CD14-positive monocyte (primary cell): ENCODE results near the gene PITPNM1. TPM values are rescaled to one million over a fixed set of nuclear protein-coding genes. Genes with fewer than 3 reads are reported as not detected.

Source experiments
- DNase-seq, 3 donors: peaks; one replicate each; pipeline ENCODE4 v3.0.0-alpha.2; 2011 to 2022
- H2AFZ ChIP-seq: 2 replicates; pipeline ENCODE4 v1.6.0; 2012; ENCODE audit warnings: mild to moderate bottlenecking, low read depth, low read length, inconsistent platforms; ENCODE audit not compliant: insufficient read depth, poor library complexity, severe bottlenecking
- H3K27ac ChIP-seq, 2 donors: 1 replicate in 1 of 2; 2 replicates in 1 of 2; pipeline ENCODE4 v1.5.1; 2012 to 2013; ENCODE audit warnings: low read length in 2 of 2, control low read depth in 1 of 2, inconsistent platforms in 1 of 2, low read depth in 1 of 2, mild to moderate bottlenecking in 1 of 2
- H3K27me3 ChIP-seq, 2 donors: one replicate each; pipeline versions ENCODE4 v1.6.0 to v1.6.1; 2011 to 2013; ENCODE audit warnings: low read length in 2 of 2; ENCODE audit not compliant: control insufficient read depth in 2 of 2, insufficient read depth in 2 of 2
- H3K36me3 ChIP-seq, 2 donors: replicated peaks in 1 of 2; 1 replicate in 1 of 2; 2 replicates in 1 of 2; pipeline versions ENCODE4 v1.5.1 to v1.6.1; 2012 to 2013; ENCODE audit warnings: low read length in 2 of 2, control low read depth in 1 of 2, inconsistent platforms in 1 of 2, mild to moderate bottlenecking in 1 of 2; ENCODE audit not compliant: insufficient read depth in 2 of 2, control insufficient read depth in 1 of 2
- H3K4me1 ChIP-seq, 2 donors: 1 replicate in 1 of 2; 2 replicates in 1 of 2; pipeline versions ENCODE4 v1.5.1 to v1.6.1; 2012 to 2013; ENCODE audit warnings: low read length in 2 of 2, control low read depth in 1 of 2, inconsistent platforms in 1 of 2, mild to moderate bottlenecking in 1 of 2, moderate library complexity in 1 of 2; ENCODE audit not compliant: insufficient read depth in 2 of 2, control insufficient read depth in 1 of 2
- H3K4me2 ChIP-seq: replicated peaks from 2 replicates; pipeline ENCODE3; 2012; ENCODE audit warnings: low read length, moderate library complexity, mild to moderate bottlenecking; ENCODE audit not compliant: poor library complexity, severe bottlenecking; ENCODE audit errors: extremely low read depth
- H3K4me3 ChIP-seq, 3 experiments: fragments of 200-600 bp in 1 of 3; sonication (generic) in 1 of 3; replicated peaks in 1 of 3; 1 replicate in 2 of 3; 2 replicates in 1 of 3; pipeline ENCODE4 v1.5.1; 2011 to 2013; ENCODE audit warnings: low read length in 3 of 3, mild to moderate bottlenecking in 3 of 3, control low read depth in 2 of 3, low read depth in 2 of 3, inconsistent platforms in 1 of 3, moderate library complexity in 1 of 3
- H3K79me2 ChIP-seq: 2 replicates; pipeline ENCODE4 v1.6.0; 2012; ENCODE audit warnings: mild to moderate bottlenecking, control low read depth, inconsistent platforms, low read length, moderate library complexity; ENCODE audit not compliant: insufficient read depth
- H3K9ac ChIP-seq: 2 replicates; pipeline ENCODE4 v1.6.0; 2017; ENCODE audit warnings: low read length, mild to moderate bottlenecking; ENCODE audit not compliant: insufficient read depth, poor library complexity, severe bottlenecking
- H3K9me3 ChIP-seq, 2 donors: replicated peaks in 1 of 2; 1 replicate in 1 of 2; 2 replicates in 1 of 2; pipeline versions ENCODE4 v1.5.1 to v1.6.1; 2012 to 2013; ENCODE audit warnings: low read length in 2 of 2, control low read depth in 1 of 2; ENCODE audit not compliant: control insufficient read depth in 1 of 2, insufficient read depth in 1 of 2
- H4K20me1 ChIP-seq: 2 replicates; pipeline ENCODE4 v1.6.0; 2012; ENCODE audit warnings: mild to moderate bottlenecking, low read length, control low read depth, moderate library complexity; ENCODE audit not compliant: insufficient read depth
- H3K27ac Mint-ChIP-seq, 7 donors: one replicate each; pipeline ENCODE4 v1.8.0; 2020; ENCODE audit warnings: mild to moderate bottlenecking in 7 of 7, mixed read lengths in 7 of 7, moderate library complexity in 6 of 7, inconsistent platforms in 2 of 7
- H3K27me3 Mint-ChIP-seq, 3 donors: one replicate each; pipeline ENCODE4 v1.8.0; 2021 to 2022; ENCODE audit warnings: low read depth in 3 of 3, mild to moderate bottlenecking in 3 of 3, mixed read lengths in 3 of 3, moderate library complexity in 3 of 3, inconsistent platforms in 1 of 3
- H3K36me3 Mint-ChIP-seq, 2 donors: one replicate each; pipeline ENCODE4 v1.8.0; 2020; ENCODE audit warnings: mixed read lengths in 2 of 2, inconsistent platforms in 1 of 2, mild to moderate bottlenecking in 1 of 2
- H3K4me1 Mint-ChIP-seq: one replicate; pipeline ENCODE4 v1.8.0; 2020; ENCODE audit warnings: mild to moderate bottlenecking, mixed read lengths
- H3K4me3 Mint-ChIP-seq, 2 donors: one replicate each; pipeline ENCODE4 v1.8.0; 2020; ENCODE audit warnings: mild to moderate bottlenecking in 2 of 2, mixed read lengths in 2 of 2, moderate library complexity in 1 of 2
- H3K9me3 Mint-ChIP-seq, 7 donors: one replicate each; pipeline ENCODE4 v1.8.0; 2020 to 2022; ENCODE audit warnings: mixed read lengths in 7 of 7, mild to moderate bottlenecking in 6 of 7, moderate library complexity in 6 of 7, inconsistent platforms in 2 of 7
- CTCF ChIP-seq: fragments of 200-600 bp; IDR thresholded peaks from one replicate; pipeline ENCODE4 v1.8.0; 2022; ENCODE audit warnings: antibody characterized with exemption, mild to moderate bottlenecking
- WGBS: methylation state at CpG from one replicate; pipeline ENCODE4 v1.1.5; 2013; ENCODE audit warnings: missing lambda C conversion rate; ENCODE audit not compliant: insufficient coverage; 5-methylcytosine and 5-hydroxymethylcytosine counted together
- intact Hi-C, 2 donors: fragments of 100-400 bp; cut with micrococcal nuclease; formaldehyde crosslinking; loops; one replicate each; pipeline versions ENCODE4 v1.15.0 to v1.15.1; 2023
- polyA plus RNA-seq, 3 donors: library from polyadenylated mRNA; depleted of rRNA in 1 of 3; unstranded in 2 of 3; stranded (reverse) in 1 of 3; fragments of 300-500 nt in 2 of 3; fragments of >200 nt in 1 of 3; fragmentation: Illumina TruSeq in 2 of 3; gene quantifications; 1 replicate in 2 of 3; 2 replicates in 1 of 3; pipeline ENCODE4 v1.2.3, GENCODE V29; 2012 to 2021

The PITPNM1 gene
- polyA plus RNA-seq, 3 donors = 11.7 to 122 (median 22.2) TPM

DNA sequence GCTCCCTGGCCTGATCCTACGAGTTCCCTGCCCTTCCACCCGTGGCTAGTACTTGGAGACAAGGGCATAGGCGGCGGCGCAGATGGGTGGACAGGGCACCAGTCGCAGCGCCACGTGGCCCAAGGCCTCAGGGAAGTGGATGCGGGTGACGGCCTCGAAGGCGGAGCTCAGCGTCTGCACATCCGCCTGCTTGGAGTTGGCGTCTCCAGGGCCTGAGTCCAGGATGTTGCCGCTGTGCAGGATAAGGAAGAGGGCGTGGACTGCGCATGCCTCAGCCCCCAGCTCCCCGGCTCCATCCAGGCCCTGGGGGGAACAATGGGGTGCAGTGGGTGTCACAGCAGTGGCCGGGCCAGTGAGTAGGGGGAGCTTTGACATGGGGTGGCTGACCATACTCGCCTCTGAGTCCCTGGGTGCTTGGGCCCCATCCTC lies 6.6 kb downstream of the PITPNM1 start:
- Mint-ChIP-seq H3K4me3 (no peak overlapping the region), H3K27me3 (no peaks in the 10 kb centered on the region), H3K9me3 (peaks cover 0 to 1% (median 0%) of the 10 kb centered on the region in 7 donors), H3K36me3 (peaks cover 73 to 96% of the 10 kb centered on the region in 2 donors), H3K27ac (no peak overlapping the region), H3K4me1 (peaks cover 24% of the 10 kb centered on the region)
- WGBS = 93% methylated on average over 21 of the region's 21 CpGs
- Histone ChIP-seq H3K36me3 (peaks cover 81 to 88% of the 10 kb centered on the region in 2 donors), H3K27ac (no peak overlapping the region), H3K4me2 (no peak overlapping the region), H4K20me1 (peaks cover 90% of the 10 kb centered on the region), H3K9me3 (no peaks in the 10 kb centered on the region), H3K27me3 (no peaks in the 10 kb centered on the region), H2AFZ (no peak overlapping the region), H3K4me1 (peaks cover 23 to 28% of the 10 kb centered on the region in 2 donors), H3K4me3 (no peak overlapping the region), H3K79me2 (peaks cover 26% of the 10 kb centered on the region), H3K9ac (no peak overlapping the region)
- no peak for DNase-seq
- intact Hi-C loops = no loop called here
- TF ChIP-seq CTCF = no peak

DNA sequence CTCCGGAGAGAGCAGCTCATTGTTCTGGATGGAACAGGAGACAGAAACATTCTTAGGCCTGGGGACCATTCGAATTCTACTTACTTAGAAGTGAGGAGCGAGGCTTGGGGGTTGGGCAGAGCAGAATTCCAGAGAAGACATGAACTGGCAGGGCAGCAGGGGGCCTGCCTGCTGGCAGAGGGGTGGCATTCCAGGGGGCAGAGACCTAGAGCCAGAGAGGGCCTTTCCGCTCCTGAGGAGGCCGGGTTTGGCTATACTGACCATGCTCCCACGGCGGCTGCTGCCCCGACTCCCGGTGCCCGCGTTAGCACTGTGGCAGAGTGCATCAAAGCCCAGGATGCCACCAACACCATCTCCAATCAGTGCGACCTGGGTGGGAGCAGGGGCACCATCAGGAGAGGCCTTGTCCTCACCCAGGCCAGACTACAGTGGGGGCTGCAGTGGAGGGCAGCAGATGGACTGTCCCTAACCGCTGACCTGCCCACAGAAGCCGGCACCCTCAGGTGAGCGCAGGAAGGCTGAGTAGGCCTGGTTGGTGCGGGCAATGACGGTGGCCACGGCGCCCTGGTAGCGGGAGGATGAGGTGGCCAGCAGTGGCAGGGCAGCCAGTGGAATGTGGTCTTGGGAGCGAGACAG lies 7.4 kb downstream of the PITPNM1 start:
- Histone ChIP-seq H3K9ac (no peak overlapping the region), H4K20me1 (peaks cover 90% of the 10 kb centered on the region), H3K9me3 (no peaks in the 10 kb centered on the region), H3K36me3 (peaks cover 85 to 92% of the 10 kb centered on the region in 2 donors), H3K79me2 (peaks cover 18% of the 10 kb centered on the region), H3K27ac (no peak overlapping the region), H3K4me1 (peaks cover 17 to 21% of the 10 kb centered on the region in 2 donors), H2AFZ (no peak overlapping the region), H3K27me3 (no peaks in the 10 kb centered on the region), H3K4me2 (no peak overlapping the region), H3K4me3 (no peak overlapping the region)
- H3K4me1 Mint-ChIP-seq = peaks cover 16% of the 10 kb centered on the region
- no peak for DNase-seq
- no peak overlapping the region for H3K4me3 Mint-ChIP-seq
- intact Hi-C loops = no loop called here
- H3K27me3 Mint-ChIP-seq = no peaks in the 10 kb centered on the region
- TF ChIP-seq CTCF = no peak
- peaks cover 71 to 96% of the 10 kb centered on the region in 2 donors for H3K36me3 Mint-ChIP-seq
- H3K9me3 Mint-ChIP-seq = no peaks in the 10 kb centered on the region
- WGBS = 98% methylated on average over 17 of the region's 21 CpGs
- H3K27ac Mint-ChIP-seq = peak overlapping the region in 2 of 7 donors; percentile 15 to 51
